ENCODE results near the gene TOX2.

The TOX2 gene

GRCh38 chr20:43962530-43962929 is 47.9 kb downstream of the TOX2 start:
- Mint-ChIP-seq H3K4me3 (no peak overlapping the region), H3K27me3 (ENCODE audit: low read depth, poor library complexity) (peaks cover 7% of the 10 kb centered on the region), H3K9me3 (no peaks in the 10 kb centered on the region), H3K27ac (no peak overlapping the region), H3K4me1 (peaks cover 13% of the 10 kb centered on the region), H3K36me3 (ENCODE audit: low read depth) (no peaks in the 10 kb centered on the region)
- no peak for DNase-seq
- TF ChIP-seq CTCF (IDR thresholded peaks at IDR 0.05): no peak

DNA sequence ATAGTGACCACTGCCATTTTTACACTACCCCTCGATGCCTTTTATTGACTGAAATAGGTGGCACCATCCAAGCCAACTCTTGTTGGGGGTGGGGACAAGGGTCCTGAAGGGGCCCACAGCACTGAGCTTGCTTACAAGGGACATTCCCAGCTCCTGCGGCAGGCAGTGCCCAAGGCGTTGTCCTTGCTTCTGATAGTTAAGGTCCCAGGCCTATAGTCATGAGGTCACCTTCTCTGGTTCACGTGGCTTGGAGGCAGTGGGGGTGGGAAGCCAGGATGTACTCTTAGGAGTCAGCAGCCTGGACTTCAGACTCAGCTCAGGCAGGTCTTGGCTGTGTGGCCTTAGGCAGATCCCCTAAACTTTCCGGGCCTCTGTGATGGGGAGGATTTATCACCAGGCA is 48.6 kb downstream of the TOX2 start:
- TF ChIP-seq CTCF (IDR thresholded peaks at IDR 0.05): no peak

DNA sequence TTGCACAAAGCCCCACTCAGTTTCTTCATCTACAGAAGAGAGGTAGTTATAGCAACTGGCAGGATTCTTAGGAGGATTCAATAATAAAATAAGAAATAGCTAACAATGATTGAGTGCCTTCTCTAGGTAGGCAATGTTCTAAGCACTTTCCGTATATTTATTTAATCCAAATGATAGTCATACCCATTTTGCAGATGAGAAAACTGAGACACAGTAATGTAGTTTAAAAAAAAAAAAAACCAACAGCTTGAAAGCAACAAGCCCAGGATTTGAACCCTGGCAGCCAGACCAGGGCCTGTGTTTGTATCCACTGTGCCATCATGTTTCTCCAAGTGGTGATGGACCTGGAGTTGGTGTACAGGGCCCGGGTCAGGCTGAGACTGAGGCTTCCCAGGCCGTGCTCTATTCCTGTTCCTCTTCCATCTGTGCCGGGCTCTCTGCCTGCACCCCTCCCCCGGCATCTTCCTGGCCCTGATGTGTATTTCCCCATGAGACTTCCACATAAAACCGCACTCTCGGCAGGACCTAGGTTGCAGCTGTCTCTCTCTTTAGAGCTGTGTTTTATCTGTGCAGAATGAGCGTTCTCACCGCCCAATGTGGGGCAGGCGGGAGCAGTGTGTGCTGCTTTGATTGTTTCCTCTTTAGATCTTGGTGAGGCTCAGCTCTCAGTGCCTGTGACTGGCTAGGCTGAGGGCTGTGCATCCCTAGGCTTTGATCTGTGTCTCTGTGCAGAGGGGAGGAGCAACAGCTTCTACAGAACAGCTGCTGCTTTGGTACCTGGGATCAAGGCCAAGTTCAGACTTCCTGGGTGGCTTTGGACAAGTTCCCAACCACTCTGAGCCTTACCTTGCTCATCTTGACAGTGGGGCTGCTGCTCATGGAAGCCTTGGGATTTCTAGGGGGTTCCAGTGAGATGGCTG is 49.5 kb downstream of the TOX2 start:
- no peaks in the 10 kb centered on the region for H3K9me3 Mint-ChIP-seq
- no peak overlapping the region for H3K4me3 Mint-ChIP-seq
- no peak overlapping the region for H3K27ac Mint-ChIP-seq
- H3K4me1 Mint-ChIP-seq: peaks cover 13% of the 10 kb centered on the region
- TF ChIP-seq CTCF (IDR thresholded peaks at IDR 0.05): no peak
- H3K27me3 Mint-ChIP-seq (ENCODE audit: low read depth, poor library complexity): peaks cover 8% of the 10 kb centered on the region
- no peak for DNase-seq
- H3K36me3 Mint-ChIP-seq (ENCODE audit: low read depth): no peaks in the 10 kb centered on the region

More for the DNA sequence above, 48.6 kb downstream of the TOX2 start:
- no peak for DNase-seq
- no peak overlapping the region for H3K4me3 Mint-ChIP-seq
- no peak overlapping the region for H3K27ac Mint-ChIP-seq
- no peaks in the 10 kb centered on the region for H3K9me3 Mint-ChIP-seq
- peaks cover 4% of the 10 kb centered on the region for H3K27me3 Mint-ChIP-seq (ENCODE audit: low read depth, poor library complexity)
- no peaks in the 10 kb centered on the region for H3K36me3 Mint-ChIP-seq (ENCODE audit: low read depth)
- H3K4me1 Mint-ChIP-seq: peaks cover 13% of the 10 kb centered on the region

DNA sequence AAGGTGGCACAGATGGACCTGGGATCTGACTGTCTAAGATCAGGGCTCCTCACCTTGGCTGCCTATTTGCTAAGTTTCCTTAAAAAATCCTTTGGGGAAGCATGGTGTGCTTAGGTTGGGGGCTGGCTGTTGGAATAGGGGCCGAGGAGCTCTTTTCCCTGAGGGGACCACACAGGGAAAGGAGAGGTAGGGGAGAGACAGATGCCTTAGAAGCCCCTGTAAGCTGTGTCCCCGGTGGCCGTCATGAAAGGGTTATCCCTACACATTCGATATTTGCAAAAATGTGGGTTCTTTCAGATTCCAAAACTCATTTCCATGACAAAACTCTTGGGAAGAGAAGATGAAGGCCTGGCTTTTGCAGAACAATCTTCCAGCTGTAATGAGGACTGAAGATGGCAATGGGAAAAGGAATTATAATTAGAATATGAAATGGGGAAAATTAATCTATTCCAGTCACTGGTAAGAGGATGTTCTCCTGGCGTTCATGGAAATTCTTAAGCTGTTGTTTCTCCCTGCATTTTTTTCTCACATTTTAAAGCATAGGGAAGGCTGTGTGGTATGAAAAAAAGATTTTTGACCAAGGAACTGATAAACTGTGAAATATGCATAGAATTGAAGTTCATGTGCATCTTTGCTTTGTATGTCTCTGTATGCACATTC is 53.8 kb downstream of the TOX2 start:
- H3K27ac Mint-ChIP-seq: no peak overlapping the region
- TF ChIP-seq CTCF (IDR thresholded peaks at IDR 0.05): no peak
- H3K9me3 Mint-ChIP-seq: no peaks in the 10 kb centered on the region
- no peaks in the 10 kb centered on the region for H3K4me1 Mint-ChIP-seq
- peaks cover 15% of the 10 kb centered on the region for H3K27me3 Mint-ChIP-seq (ENCODE audit: low read depth, poor library complexity)
- no peak overlapping the region for H3K4me3 Mint-ChIP-seq
- H3K36me3 Mint-ChIP-seq (ENCODE audit: low read depth): no peaks in the 10 kb centered on the region
- no peak for DNase-seq

DNA sequence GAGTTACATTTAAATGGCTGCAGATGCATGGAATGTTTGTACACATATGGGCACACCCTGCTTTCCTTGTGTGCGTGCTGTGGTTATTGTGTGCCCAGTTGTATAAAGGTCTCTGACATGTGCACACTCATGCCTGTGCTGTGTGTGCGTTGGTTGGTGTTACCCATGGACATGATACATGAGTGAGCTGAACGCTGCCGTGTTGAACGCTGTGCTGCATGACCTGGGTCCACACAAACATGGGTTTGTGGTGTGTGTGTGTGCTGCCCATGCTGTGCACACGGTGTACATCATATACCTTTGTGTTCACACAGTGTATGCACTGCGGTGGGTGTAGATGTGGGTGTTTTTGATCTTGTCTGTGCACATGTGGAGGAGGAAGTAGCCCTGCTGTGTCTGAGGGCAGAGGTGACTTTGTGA is 54.4 kb downstream of the TOX2 start:
- DNase-seq: no peak
- Mint-ChIP-seq H3K9me3 (no peaks in the 10 kb centered on the region), H3K4me3 (no peak overlapping the region), H3K27ac (no peak overlapping the region), H3K36me3 (ENCODE audit: low read depth) (no peaks in the 10 kb centered on the region), H3K4me1 (no peaks in the 10 kb centered on the region), H3K27me3 (ENCODE audit: low read depth, poor library complexity) (peaks cover 16% of the 10 kb centered on the region)
- TF ChIP-seq CTCF (IDR thresholded peaks at IDR 0.05): no peak
